Mucosa of descending colon (tissue), 3 donors: ENCODE measurements around the gene SAMHD1. TPM values are rescaled to one million over a fixed set of nuclear protein-coding genes. Genes with fewer than 3 reads are reported as not detected.
A peak's percentile ranks its signal among the peaks of the same experiment; 100 is the strongest.
"Not testable (repeated sequence)": the region's sequence is repeated elsewhere in the genome, so short reads cannot be mapped to it uniquely, and the experiment has no call there.

Experiments
- ATAC-seq: fragments of 200-7000 bp; cut with Tn5 transposase; one replicate; pipeline ENCODE4 v1.9.1; 2020; ENCODE audit warnings: mild to moderate bottlenecking, moderate library complexity
- DNase-seq, 3 donors: peaks; one replicate each; pipeline ENCODE4 v3.0.0-alpha.2; 2020
- H3K36me3 ChIP-seq: fragments of 200-600 bp; one replicate; pipeline ENCODE4 v1.8.0; 2021; ENCODE audit warnings: low read depth, mild to moderate bottlenecking
- H3K4me1 ChIP-seq: fragments of 200-600 bp; one replicate; pipeline ENCODE4 v1.8.0; 2021; ENCODE audit warnings: low read depth, mild to moderate bottlenecking
- H3K4me3 ChIP-seq: fragments of 200-600 bp; one replicate; pipeline ENCODE4 v1.8.0; 2021; ENCODE audit warnings: mild to moderate bottlenecking
- H3K9me3 ChIP-seq: fragments of 200-600 bp; one replicate; pipeline ENCODE4 v1.8.0; 2021; ENCODE audit warnings: mild to moderate bottlenecking
- CTCF ChIP-seq: fragments of 200-600 bp; IDR thresholded peaks from one replicate; pipeline ENCODE4 v1.8.0; 2022; ENCODE audit warnings: antibody characterized with exemption, mild to moderate bottlenecking
- intact Hi-C, 2 donors: fragments of 100-400 bp; cut with DNase I in 1 of 2; cut with micrococcal nuclease in 1 of 2; formaldehyde crosslinking; loops; one replicate each; pipeline versions ENCODE4 v1.11.0 to v1.11.1; 2022; cut with DNase I, micrococcal nuclease
- total RNA-seq, 3 donors: library from RNA; stranded (reverse); fragmentation: NEBNext Ultra II Directional in 2 of 3; extraction: Animal tissue kit (Norgen Biotek cat#: 25700) in 2 of 3; gene quantifications; one replicate each; pipeline versions ENCODE4 v1.2.1 to v1.2.4, GENCODE V29; 2021 to 2023
- donor health status: DM: no; HTN: no; CAD: no; lungs with moderate emphysema.
- donor health status: DM: no; HTN: no; CAD: no.
- donor health status: DM: no; HTN: yes; CAD: no.

Gene SAMHD1
- total RNA-seq, 3 donors from 2014 or later, result 24.1 to 110 (median 48.6) TPM

- TF ChIP-seq CTCF, result no peak
- Histone ChIP-seq H3K36me3 (no peaks in the 10 kb centered on the region), H3K9me3 (no peaks in the 10 kb centered on the region), H3K4me3 (no peak overlapping the region), H3K4me1 (peaks cover 5% of the 10 kb centered on the region)
- ATAC-seq (peak; percentile 53), DNase-seq (no peak)
- intact Hi-C loops, result no loop called here
Observed at GRCh38 chr20:36974660-36975059, 23.2 kb upstream of the SAMHD1 start.

DNA sequence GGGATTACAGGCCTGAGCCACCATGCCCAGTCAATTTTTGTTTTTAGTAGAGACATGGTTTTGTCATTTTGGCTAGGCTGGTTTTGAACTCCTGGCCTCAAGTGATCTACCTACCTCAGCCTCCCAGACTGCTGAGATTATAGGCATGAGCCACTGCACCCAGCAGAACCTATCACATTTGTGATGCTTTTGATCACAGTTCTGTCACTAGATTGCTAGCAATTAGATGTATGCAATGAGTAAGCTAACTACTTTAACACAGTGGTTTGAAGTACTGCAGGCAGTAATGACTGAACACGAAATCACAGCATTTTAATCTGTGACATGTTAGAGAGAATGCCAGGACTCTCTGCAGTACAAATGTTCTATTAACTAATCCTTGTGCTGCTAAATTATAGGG is 19.6 kb upstream of the SAMHD1 start:
- no peaks in the 10 kb centered on the region for H3K36me3 ChIP-seq
- no peak overlapping the region for H3K4me3 ChIP-seq
- ATAC-seq, result no peak
- intact Hi-C loops, result no loop called here
- no peaks in the 10 kb centered on the region for H3K9me3 ChIP-seq
- peaks cover 5% of the 10 kb centered on the region for H3K4me1 ChIP-seq
- TF ChIP-seq CTCF, result no peak
- DNase-seq, result no peak

GRCh38 chr20:36969478-36970186 is 18.1 kb upstream of the SAMHD1 start:
- no peak for TF ChIP-seq CTCF
- DNase-seq, result no peak

GRCh38 chr20:36969051-36969450 is 17.5 kb upstream of the SAMHD1 start:
- TF ChIP-seq CTCF, result no peak
- ATAC-seq (peak; percentile 19), DNase-seq (no peak)
- H3K4me1 ChIP-seq, result no peaks in the 10 kb centered on the region
- H3K36me3 ChIP-seq, result no peaks in the 10 kb centered on the region
- intact Hi-C loops, result no loop called here
- no peaks in the 10 kb centered on the region for H3K9me3 ChIP-seq
- H3K4me3 ChIP-seq, result no peak overlapping the region

More at GRCh38 chr20:36969478-36970186, 18.1 kb upstream of the SAMHD1 start:
- H3K4me3 ChIP-seq, result no peak overlapping the region
- no peaks in the 10 kb centered on the region for H3K9me3 ChIP-seq
- intact Hi-C loops, result no loop called here
- H3K4me1 ChIP-seq, result no peaks in the 10 kb centered on the region
- no peaks in the 10 kb centered on the region for H3K36me3 ChIP-seq
- peak; percentile 53 for ATAC-seq

DNA sequence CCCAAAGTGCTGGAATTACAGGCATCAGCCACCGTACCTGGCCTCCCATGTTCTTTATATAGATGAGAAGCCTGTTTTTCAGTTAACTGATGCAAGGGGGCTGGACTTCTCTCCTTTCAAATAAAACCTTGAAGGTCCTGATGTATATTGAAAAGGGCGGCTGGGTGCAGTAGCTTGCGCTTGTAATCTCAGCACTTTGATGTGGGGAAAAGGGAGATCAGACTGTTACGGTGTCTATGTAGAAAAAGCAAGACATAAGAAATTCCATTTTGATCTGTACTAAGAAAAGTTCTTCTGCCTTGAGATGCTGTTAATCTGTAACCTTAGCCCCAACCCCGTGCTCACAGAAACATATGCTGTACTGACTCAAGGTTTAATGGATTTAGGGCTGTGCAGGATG is 16.1 kb upstream of the SAMHD1 start:
- intact Hi-C loops, result no loop called here
- DNase-seq, result no peak
- no peak for ATAC-seq
- H3K9me3 ChIP-seq, result no peaks in the 10 kb centered on the region
- TF ChIP-seq CTCF, result no peak
- no peaks in the 10 kb centered on the region for H3K36me3 ChIP-seq
- H3K4me3 ChIP-seq, result no peak overlapping the region
- H3K4me1 ChIP-seq, result no peaks in the 10 kb centered on the region

DNA sequence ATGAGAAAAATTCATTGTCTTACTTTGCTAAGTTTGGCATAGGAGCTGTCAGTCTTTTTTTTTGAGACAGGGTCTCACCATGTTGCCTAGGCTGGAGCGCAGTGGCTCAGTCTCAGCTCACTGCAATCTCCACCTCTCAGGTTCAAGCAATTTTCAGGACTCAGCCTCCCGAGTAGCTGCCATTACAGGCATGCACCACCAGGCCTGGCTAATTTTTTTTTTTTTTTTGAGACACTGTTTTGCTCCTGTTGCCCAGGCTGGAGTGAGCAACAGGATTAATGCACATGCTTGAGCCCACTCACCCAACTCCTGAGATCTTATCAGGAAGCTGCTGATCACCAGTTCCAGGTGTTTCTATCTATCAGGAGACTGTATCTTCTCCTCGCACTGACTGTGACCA is 15.5 kb upstream of the SAMHD1 start:
- H3K9me3 ChIP-seq, H3K36me3 ChIP-seq, DNase-seq, ATAC-seq, H3K4me3 ChIP-seq, H3K4me1 ChIP-seq, intact Hi-C loops: not testable (repeated sequence)

DNA sequence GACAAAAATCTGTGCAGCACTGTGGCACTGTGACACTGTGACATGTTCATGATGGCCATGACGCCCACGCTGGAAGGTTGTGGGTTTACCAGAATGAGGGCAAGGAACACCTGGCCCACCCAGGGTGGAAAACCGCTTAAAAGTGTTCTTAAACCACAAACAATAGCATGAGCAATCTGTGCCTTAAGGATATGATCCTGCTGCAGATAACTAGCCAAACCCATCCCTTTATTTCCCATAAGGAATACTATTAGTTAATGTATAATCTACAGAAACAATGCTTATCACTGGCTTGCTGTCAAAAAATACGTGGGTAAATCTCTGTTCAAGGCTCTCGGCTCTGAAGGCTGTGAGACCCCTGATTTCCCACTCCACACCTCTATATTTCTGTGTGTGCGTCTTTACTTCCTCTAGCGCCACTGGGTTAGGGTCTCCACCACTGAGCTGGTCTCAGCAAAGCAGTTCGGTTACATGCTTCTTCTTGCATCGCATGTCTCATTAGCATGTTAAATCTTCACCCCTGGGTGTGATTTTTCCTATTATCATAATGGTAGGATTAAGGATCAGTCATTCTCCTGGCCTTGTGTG is 10.9 kb upstream of the SAMHD1 start:
- H3K4me1 ChIP-seq, intact Hi-C loops, ATAC-seq, DNase-seq, H3K4me3 ChIP-seq, H3K36me3 ChIP-seq, H3K9me3 ChIP-seq: not testable (repeated sequence)
